Adrenal gland (tissue), 5 donors: Measurements from ENCODE around the gene KANSL1L.

Experiments used
- CTCF ChIP-seq, 6 experiments: fragments of 450-650 bp in 4 of 6; fragments of 200-600 bp in 2 of 6; sonication (generic) in 1 of 6; IDR thresholded peaks; 1 replicate in 5 of 6; 2 replicates in 1 of 6; pipeline versions ENCODE4 v1.5.1 to v1.8.0; 2016 to 2021; ENCODE audit warnings: antibody characterized with exemption in 6 of 6, mild to moderate bottlenecking in 2 of 6, moderate library complexity in 1 of 6
- POLR2A ChIP-seq, 2 donors: fragments of 450-650 bp; IDR thresholded peaks; one replicate each; pipeline ENCODE4 v1.6.1; 2017; ENCODE audit warnings: antibody characterized with exemption in 2 of 2, mild to moderate bottlenecking in 2 of 2, moderate library complexity in 1 of 2
- donor health status: DM: no; HTN: no; CAD: no.

DNA sequence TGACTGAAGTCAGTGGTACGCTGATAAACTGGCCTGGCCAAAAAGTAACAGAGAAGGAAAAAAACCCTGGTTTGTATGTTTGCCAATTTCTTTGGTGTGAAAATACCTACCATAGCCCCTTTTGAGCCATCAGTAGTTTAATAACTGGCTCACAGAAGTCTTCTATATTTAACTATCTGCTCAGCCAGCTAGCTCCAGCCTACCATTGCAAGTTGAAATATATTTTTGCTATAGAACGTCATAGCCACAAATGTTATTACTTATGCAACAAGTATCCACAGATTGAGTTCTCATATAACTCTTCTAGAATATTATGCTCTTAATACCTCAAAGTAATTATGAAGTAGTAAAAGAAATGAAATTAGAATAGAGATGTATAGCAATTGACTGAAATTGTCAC lies 143.6 kb downstream of the KANSL1L start:
- TF ChIP-seq CTCF (IDR thresholded peaks at IDR 0.05) (no peak), POLR2A (IDR thresholded peaks at IDR 0.05) (no peak)
